B cell (primary cell): ENCODE measurements around the gene PET100.

ENCODE experiments used
- CTCF ChIP-seq: fragments of 200-600 bp; IDR thresholded peaks from one replicate; pipeline ENCODE4 v1.8.0; 2022; ENCODE audit warnings: antibody characterized with exemption, mild to moderate bottlenecking
- EZH2 ChIP-seq: IDR thresholded peaks from 2 replicates; pipeline ENCODE4 v1.6.1; 2012; ENCODE audit warnings: borderline replicate concordance, low read depth, mild to moderate bottlenecking, moderate library complexity, low read length; ENCODE audit not compliant: insufficient read depth, poor library complexity, severe bottlenecking

GRCh38 chr19:7654401-7654800 lies 24.8 kb downstream of the PET100 start:
- TF ChIP-seq CTCF: no peak
- TF ChIP-seq EZH2: no peak
